ENCODE measurements around the gene OBP2B.

DNA sequence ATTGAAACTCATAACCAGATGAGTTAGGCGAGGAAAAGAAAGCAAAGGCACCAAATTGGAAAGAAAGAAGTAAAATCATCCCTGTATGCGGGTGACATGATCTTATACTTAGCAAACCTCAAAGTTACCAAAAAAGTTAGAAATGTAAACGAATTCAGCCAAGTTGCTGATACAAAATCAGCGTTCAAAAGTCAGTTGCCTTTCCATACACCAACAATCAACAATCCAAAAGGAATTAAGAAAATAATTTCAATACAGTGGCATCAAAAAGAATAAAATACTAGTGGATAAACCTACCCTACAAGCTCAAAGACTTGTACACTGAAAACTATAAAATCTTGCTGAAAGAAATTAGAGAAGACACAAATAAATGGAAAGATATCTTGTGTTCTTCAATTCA lies 14.5 kb downstream of the OBP2B start:
- TF ChIP-seq, protein P1, sequence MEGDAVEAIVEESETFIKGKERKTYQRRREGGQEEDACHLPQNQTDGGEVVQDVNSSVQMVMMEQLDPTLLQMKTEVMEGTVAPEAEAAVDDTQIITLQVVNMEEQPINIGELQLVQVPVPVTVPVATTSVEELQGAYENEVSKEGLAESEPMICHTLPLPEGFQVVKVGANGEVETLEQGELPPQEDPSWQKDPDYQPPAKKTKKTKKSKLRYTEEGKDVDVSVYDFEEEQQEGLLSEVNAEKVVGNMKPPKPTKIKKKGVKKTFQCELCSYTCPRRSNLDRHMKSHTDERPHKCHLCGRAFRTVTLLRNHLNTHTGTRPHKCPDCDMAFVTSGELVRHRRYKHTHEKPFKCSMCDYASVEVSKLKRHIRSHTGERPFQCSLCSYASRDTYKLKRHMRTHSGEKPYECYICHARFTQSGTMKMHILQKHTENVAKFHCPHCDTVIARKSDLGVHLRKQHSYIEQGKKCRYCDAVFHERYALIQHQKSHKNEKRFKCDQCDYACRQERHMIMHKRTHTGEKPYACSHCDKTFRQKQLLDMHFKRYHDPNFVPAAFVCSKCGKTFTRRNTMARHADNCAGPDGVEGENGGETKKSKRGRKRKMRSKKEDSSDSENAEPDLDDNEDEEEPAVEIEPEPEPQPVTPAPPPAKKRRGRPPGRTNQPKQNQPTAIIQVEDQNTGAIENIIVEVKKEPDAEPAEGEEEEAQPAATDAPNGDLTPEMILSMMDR (IDR thresholded peaks at IDR 0.05), result no peak
- TF ChIP-seq EP300 (IDR thresholded peaks at IDR 0.05) (no peak), POLR2AphosphoS5 (IDR thresholded peaks at IDR 0.05) (no peak), POLR2A (IDR thresholded peaks at IDR 0.05) (no peak)

All from sigmoid colon (tissue), 4 donors.